Dendritic cell treated with granulocyte-macrophage colony-stimulating factor and Interleukin-4, amounts not matched to agents 40 ng/mL and 50 ng/mL, for 4 days (primary cell): ENCODE data around the gene THADA.

ENCODE experiments used
- H3K27ac Mint-ChIP-seq: one replicate; pipeline ENCODE4 v1.8.0; 2022; ENCODE audit warnings: mild to moderate bottlenecking, mixed read lengths
- H3K27me3 Mint-ChIP-seq: one replicate; pipeline ENCODE4 v1.8.0; 2022; ENCODE audit warnings: mild to moderate bottlenecking, mixed read lengths
- H3K36me3 Mint-ChIP-seq: one replicate; pipeline ENCODE4 v1.8.0; 2022; ENCODE audit warnings: low read depth, mixed read lengths
- H3K4me1 Mint-ChIP-seq: one replicate; pipeline ENCODE4 v1.8.0; 2022; ENCODE audit warnings: low read depth, mixed read lengths
- H3K4me3 Mint-ChIP-seq: one replicate; pipeline ENCODE4 v1.8.0; 2022; ENCODE audit warnings: mild to moderate bottlenecking, moderate library complexity, mixed read lengths
- H3K9me3 Mint-ChIP-seq: one replicate; pipeline ENCODE4 v1.8.0; 2022; ENCODE audit warnings: mixed read lengths
- intact Hi-C: fragments of 100-400 bp; cut with micrococcal nuclease; formaldehyde crosslinking; loops from one replicate; pipeline ENCODE4 v1.15.0; 2022

Gene THADA

GRCh38 chr2:43276266-43276941 lies 319.4 kb downstream of the THADA start:
- H3K27ac Mint-ChIP-seq = peak overlapping the region; percentile 67
- H3K27me3 Mint-ChIP-seq = no peaks in the 10 kb centered on the region
- H3K4me1 Mint-ChIP-seq = peaks cover 44% of the 10 kb centered on the region
- H3K36me3 Mint-ChIP-seq = peaks cover 25% of the 10 kb centered on the region
- H3K4me3 Mint-ChIP-seq = no peak overlapping the region
- intact Hi-C loops = no loop called here
- no peaks in the 10 kb centered on the region for H3K9me3 Mint-ChIP-seq

GRCh38 chr2:43274721-43275120 lies 321.1 kb downstream of the THADA start:
- intact Hi-C loops = no loop called here
- H3K27ac Mint-ChIP-seq = peak overlapping the region; percentile 88
- no peak overlapping the region for H3K4me3 Mint-ChIP-seq
- H3K27me3 Mint-ChIP-seq = no peaks in the 10 kb centered on the region
- H3K36me3 Mint-ChIP-seq = peaks cover 9% of the 10 kb centered on the region
- H3K9me3 Mint-ChIP-seq = no peaks in the 10 kb centered on the region
- peaks cover 60% of the 10 kb centered on the region for H3K4me1 Mint-ChIP-seq

GRCh38 chr2:43274055-43274454 lies 321.8 kb downstream of the THADA start:
- H3K9me3 Mint-ChIP-seq = no peaks in the 10 kb centered on the region
- no peaks in the 10 kb centered on the region for H3K27me3 Mint-ChIP-seq
- intact Hi-C loops = no loop called here
- H3K27ac Mint-ChIP-seq = peak overlapping the region; percentile 88
- no peak overlapping the region for H3K4me3 Mint-ChIP-seq
- peaks cover 5% of the 10 kb centered on the region for H3K36me3 Mint-ChIP-seq
- H3K4me1 Mint-ChIP-seq = peaks cover 66% of the 10 kb centered on the region

- Mint-ChIP-seq H3K9me3 (no peaks in the 10 kb centered on the region), H3K27me3 (no peaks in the 10 kb centered on the region), H3K27ac (peak overlapping the region; percentile 88), H3K4me3 (no peak overlapping the region), H3K4me1 (peaks cover 72% of the 10 kb centered on the region), H3K36me3 (peaks cover 4% of the 10 kb centered on the region)
- intact Hi-C loops = no loop called here
Measured at GRCh38 chr2:43273529-43273928, 322.3 kb downstream of the THADA start.

GRCh38 chr2:43270930-43271615 lies 324.8 kb downstream of the THADA start:
- intact Hi-C loops = loop anchor here (2.0 kb wide), 1 partner anchor 22 kb away; no protein-coding TSS in a partner anchor
- Mint-ChIP-seq H3K36me3 (peaks cover 7% of the 10 kb centered on the region), H3K9me3 (no peaks in the 10 kb centered on the region), H3K4me3 (no peak overlapping the region), H3K27ac (peak overlapping the region; percentile 89), H3K27me3 (no peaks in the 10 kb centered on the region), H3K4me1 (peaks cover 79% of the 10 kb centered on the region)

- Mint-ChIP-seq H3K4me3 (no peak overlapping the region), H3K27ac (peak overlapping the region; percentile 89), H3K36me3 (peaks cover 7% of the 10 kb centered on the region), H3K9me3 (no peaks in the 10 kb centered on the region), H3K4me1 (peaks cover 82% of the 10 kb centered on the region), H3K27me3 (no peaks in the 10 kb centered on the region)
- intact Hi-C loops = loop anchor here (2.0 kb wide), 1 partner anchor 22 kb away; no protein-coding TSS in a partner anchor
Measured at GRCh38 chr2:43270461-43270860, 325.4 kb downstream of the THADA start.

GRCh38 chr2:43269706-43270105 lies 326.1 kb downstream of the THADA start:
- H3K27ac Mint-ChIP-seq = peak overlapping the region; percentile 89
- peaks cover 84% of the 10 kb centered on the region for H3K4me1 Mint-ChIP-seq
- peak overlapping the region; percentile 46 for H3K4me3 Mint-ChIP-seq
- peaks cover 8% of the 10 kb centered on the region for H3K36me3 Mint-ChIP-seq
- H3K9me3 Mint-ChIP-seq = no peaks in the 10 kb centered on the region
- H3K27me3 Mint-ChIP-seq = no peaks in the 10 kb centered on the region
- intact Hi-C loops = loop anchor here (2.0 kb wide), 1 partner anchor 23 kb away; no protein-coding TSS in a partner anchor

- H3K27ac Mint-ChIP-seq = peak overlapping the region; percentile 89
- no peaks in the 10 kb centered on the region for H3K9me3 Mint-ChIP-seq
- H3K36me3 Mint-ChIP-seq = peaks cover 14% of the 10 kb centered on the region
- intact Hi-C loops = no loop called here
- H3K27me3 Mint-ChIP-seq = no peaks in the 10 kb centered on the region
- peak overlapping the region; percentile 43 for H3K4me3 Mint-ChIP-seq
- H3K4me1 Mint-ChIP-seq = peaks cover 85% of the 10 kb centered on the region
Measured at GRCh38 chr2:43269074-43269572, 326.7 kb downstream of the THADA start.

- peak overlapping the region; percentile 89 for H3K27ac Mint-ChIP-seq
- H3K9me3 Mint-ChIP-seq = no peaks in the 10 kb centered on the region
- peaks cover 84% of the 10 kb centered on the region for H3K4me1 Mint-ChIP-seq
- intact Hi-C loops = no loop called here
- peaks cover 19% of the 10 kb centered on the region for H3K36me3 Mint-ChIP-seq
- peak overlapping the region; percentile 43 for H3K4me3 Mint-ChIP-seq
- H3K27me3 Mint-ChIP-seq = no peaks in the 10 kb centered on the region
Measured at GRCh38 chr2:43268066-43268953, 327.5 kb downstream of the THADA start.

GRCh38 chr2:43267381-43267780 lies 328.5 kb downstream of the THADA start:
- Mint-ChIP-seq H3K27ac (peak overlapping the region; percentile 89), H3K36me3 (peaks cover 19% of the 10 kb centered on the region), H3K27me3 (no peaks in the 10 kb centered on the region), H3K9me3 (no peaks in the 10 kb centered on the region), H3K4me1 (peaks cover 87% of the 10 kb centered on the region), H3K4me3 (no peak overlapping the region)
- intact Hi-C loops = no loop called here

GRCh38 chr2:43266711-43267111 lies 329.1 kb downstream of the THADA start:
- peaks cover 19% of the 10 kb centered on the region for H3K36me3 Mint-ChIP-seq

GRCh38 chr2:43265421-43265820 lies 330.4 kb downstream of the THADA start:
- no peak overlapping the region for H3K27ac Mint-ChIP-seq
- intact Hi-C loops = no loop called here
- no peaks in the 10 kb centered on the region for H3K9me3 Mint-ChIP-seq
- H3K4me3 Mint-ChIP-seq = no peak overlapping the region
- peaks cover 72% of the 10 kb centered on the region for H3K4me1 Mint-ChIP-seq
- no peaks in the 10 kb centered on the region for H3K27me3 Mint-ChIP-seq
- peaks cover 19% of the 10 kb centered on the region for H3K36me3 Mint-ChIP-seq

More at GRCh38 chr2:43266711-43267111, 329.1 kb downstream of the THADA start:
- intact Hi-C loops = no loop called here
- Mint-ChIP-seq H3K4me3 (peak overlapping the region; percentile 4), H3K4me1 (peaks cover 82% of the 10 kb centered on the region), H3K27me3 (no peaks in the 10 kb centered on the region), H3K27ac (peak overlapping the region; percentile 80), H3K9me3 (no peaks in the 10 kb centered on the region)

- Mint-ChIP-seq H3K4me3 (no peak overlapping the region), H3K27ac (no peak overlapping the region), H3K27me3 (no peaks in the 10 kb centered on the region), H3K9me3 (no peaks in the 10 kb centered on the region), H3K4me1 (peaks cover 67% of the 10 kb centered on the region), H3K36me3 (peaks cover 19% of the 10 kb centered on the region)
- intact Hi-C loops = no loop called here
Measured at GRCh38 chr2:43265001-43265400, 330.8 kb downstream of the THADA start.
